ENCODE data around the gene SYDE2. TPM values are rescaled to one million over a fixed set of nuclear protein-coding genes. Genes with fewer than 3 reads are reported as not detected.
"Not testable (repeated sequence)": the region's sequence is repeated elsewhere in the genome, so short reads cannot be mapped to it uniquely, and the experiment has no call there.

SYDE2 gene
- total RNA-seq: 100 to 1,000 TPM in 2 of 4 donors, 10 to 100 TPM in 2; 75.5 to 119 (median 99.3) TPM

DNA sequence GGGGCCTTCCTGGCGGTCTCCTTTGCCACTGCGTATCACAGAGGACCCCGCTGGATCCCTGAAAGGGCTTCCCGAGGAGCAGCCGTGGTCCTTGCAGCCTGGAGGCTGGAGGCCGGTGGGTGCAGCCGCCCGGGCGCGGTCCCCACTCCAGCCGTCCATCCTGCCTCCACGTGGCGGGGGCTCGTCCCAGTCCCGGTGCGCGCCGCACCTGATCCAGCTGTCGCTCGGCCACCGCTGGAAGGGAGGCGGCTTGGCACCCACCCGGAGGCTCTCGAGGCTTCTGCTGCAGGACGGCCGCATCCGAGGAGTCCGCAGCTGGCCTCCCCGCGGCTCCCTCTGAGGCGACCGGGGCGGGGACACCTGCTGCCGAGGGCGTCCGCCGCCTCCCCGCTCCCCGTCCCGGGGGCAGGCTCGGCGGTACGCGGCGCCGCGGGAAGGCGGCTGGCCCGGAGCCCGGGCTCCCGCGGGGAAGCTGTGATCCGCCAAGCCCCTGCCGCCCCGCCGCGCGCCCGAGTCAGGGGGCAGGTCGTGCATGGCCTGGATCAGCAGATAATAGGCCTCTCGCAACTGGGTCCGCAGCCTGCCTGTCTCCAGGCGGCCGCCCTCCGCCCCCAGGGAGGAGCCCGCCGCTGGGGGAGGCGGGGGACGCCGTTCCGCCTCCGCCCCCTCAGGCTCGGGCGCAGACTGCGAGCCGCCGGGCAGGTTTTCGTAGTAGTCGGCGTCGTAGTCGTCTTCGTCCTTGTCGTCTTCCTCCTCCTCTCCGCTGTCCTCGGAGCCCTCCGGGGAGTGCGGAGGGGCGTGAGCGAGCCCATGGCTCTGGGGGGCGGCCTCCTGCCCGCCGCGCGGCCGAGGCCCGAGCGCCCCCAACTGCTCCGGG lies at the start of gene SYDE2:
Gene SYDE2 (minus strand): TSS at position 554 of the 877 bp plus-strand sequence. CDS start 20 bp downstream, at position 534.
- no peak for DNase-seq (ENCODE audit: extremely low spot score)
- Histone ChIP-seq H3K27ac (replicated peaks in 1 of 4) (peak within 1 kb of the TSS; percentile 97 to 99 (median 98)), H3K36me3 (no peaks in the 10 kb centered on the region), H3K4me1 (peaks cover 11 to 36% (median 29%) of the 10 kb centered on the region in 4 donors), H3K9me3 (no peaks in the 10 kb centered on the region), H3K4me3 (peak within 1 kb of the TSS; percentile 92 to 97 (median 96)), H3K27me3 (no peaks in the 10 kb centered on the region)
- WGBS: 2% methylated on average over 21 of the region's 99 CpGs
- TF ChIP-seq, protein P1, sequence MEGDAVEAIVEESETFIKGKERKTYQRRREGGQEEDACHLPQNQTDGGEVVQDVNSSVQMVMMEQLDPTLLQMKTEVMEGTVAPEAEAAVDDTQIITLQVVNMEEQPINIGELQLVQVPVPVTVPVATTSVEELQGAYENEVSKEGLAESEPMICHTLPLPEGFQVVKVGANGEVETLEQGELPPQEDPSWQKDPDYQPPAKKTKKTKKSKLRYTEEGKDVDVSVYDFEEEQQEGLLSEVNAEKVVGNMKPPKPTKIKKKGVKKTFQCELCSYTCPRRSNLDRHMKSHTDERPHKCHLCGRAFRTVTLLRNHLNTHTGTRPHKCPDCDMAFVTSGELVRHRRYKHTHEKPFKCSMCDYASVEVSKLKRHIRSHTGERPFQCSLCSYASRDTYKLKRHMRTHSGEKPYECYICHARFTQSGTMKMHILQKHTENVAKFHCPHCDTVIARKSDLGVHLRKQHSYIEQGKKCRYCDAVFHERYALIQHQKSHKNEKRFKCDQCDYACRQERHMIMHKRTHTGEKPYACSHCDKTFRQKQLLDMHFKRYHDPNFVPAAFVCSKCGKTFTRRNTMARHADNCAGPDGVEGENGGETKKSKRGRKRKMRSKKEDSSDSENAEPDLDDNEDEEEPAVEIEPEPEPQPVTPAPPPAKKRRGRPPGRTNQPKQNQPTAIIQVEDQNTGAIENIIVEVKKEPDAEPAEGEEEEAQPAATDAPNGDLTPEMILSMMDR (IDR thresholded peaks at IDR 0.05): no peak
- TF ChIP-seq POLR2A (IDR thresholded peaks at IDR 0.05; ENCODE audit: low read depth) (peak; percentile 77), POLR2AphosphoS5 (IDR thresholded peaks at IDR 0.05) (peak; percentile 80 to 95), EP300 (IDR thresholded peaks at IDR 0.05) (no peak)
- intact Hi-C loops (cut with DNase I): no loop called here

DNA sequence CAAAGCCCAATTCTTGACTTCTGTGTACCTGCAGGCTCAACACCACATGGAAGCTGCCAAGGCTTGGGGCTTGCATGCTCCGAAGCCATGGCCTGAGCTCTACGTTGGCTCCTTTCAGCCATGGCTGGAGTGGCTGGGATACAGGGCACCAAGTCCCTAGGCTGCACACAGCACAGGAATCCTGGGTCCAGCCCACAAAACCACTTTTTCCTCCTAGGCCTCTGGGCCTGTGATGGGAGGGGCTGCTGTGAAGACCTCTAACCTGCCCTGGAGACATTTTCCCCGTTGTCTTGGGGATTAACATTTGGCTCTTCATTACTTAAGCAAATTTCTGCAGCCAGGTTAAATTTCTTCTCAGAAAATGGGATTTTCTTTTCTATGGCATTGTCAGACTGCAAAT lies 48.2 kb upstream of the SYDE2 start:
- WGBS: 75% methylated on average over 3 of the region's 3 CpGs
- intact Hi-C loops (cut with DNase I): not testable (repeated sequence)

DNA sequence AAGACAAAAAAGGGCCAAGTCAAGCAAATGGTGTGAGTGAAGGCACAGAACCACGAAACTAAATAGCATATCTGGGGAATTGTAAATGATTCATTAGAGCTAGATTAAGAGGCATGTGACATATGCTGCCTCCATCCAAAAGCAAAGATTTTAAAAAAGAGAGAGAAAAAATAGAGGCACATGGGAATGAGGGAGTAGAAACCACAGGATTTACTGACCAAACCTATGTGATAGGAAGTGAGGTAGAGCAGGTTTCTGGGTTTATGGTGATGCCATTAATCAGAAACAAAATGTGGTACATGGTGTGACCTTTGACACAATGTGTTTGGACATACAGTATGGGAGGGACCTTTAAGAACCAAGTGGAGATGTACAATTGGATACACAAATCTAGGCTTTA lies 45.1 kb upstream of the SYDE2 start:
- no peak overlapping the region for H3K4me3 ChIP-seq
- intact Hi-C loops (cut with DNase I): no loop called here
- H3K27ac ChIP-seq (replicated peaks in 1 of 4): no peak overlapping the region

More for the DNA sequence above, 48.2 kb upstream of the SYDE2 start:
- not testable (repeated sequence) for H3K9me3 ChIP-seq; H3K27me3 ChIP-seq; DNase-seq (ENCODE audit: extremely low spot score); H3K4me3 ChIP-seq; H3K27ac ChIP-seq (replicated peaks in 1 of 4)
- Histone ChIP-seq H3K36me3 (peaks cover 0 to 22% (median 10%) of the 10 kb centered on the region in 4 donors), H3K4me1 (peaks cover 22 to 45% (median 37%) of the 10 kb centered on the region in 4 donors)

GRCh38 chr1:85245456-85245855 lies 44.6 kb upstream of the SYDE2 start:
- H3K27me3 ChIP-seq: no peaks in the 10 kb centered on the region
- intact Hi-C loops (cut with DNase I): no loop called here
- WGBS: 60% methylated on average over 1 of the region's 1 CpG
- DNase-seq (ENCODE audit: extremely low spot score): no peak
- peaks cover 11 to 42% (median 40%) of the 10 kb centered on the region in 4 donors for H3K4me1 ChIP-seq
- H3K4me3 ChIP-seq: no peak overlapping the region
- H3K27ac ChIP-seq (replicated peaks in 1 of 4): no peak overlapping the region
- H3K9me3 ChIP-seq: no peaks in the 10 kb centered on the region
- TF ChIP-seq, protein P1 (IDR thresholded peaks at IDR 0.05): no peak
- no peak for TF ChIP-seq EP300 (IDR thresholded peaks at IDR 0.05)
- no peak for TF ChIP-seq POLR2AphosphoS5 (IDR thresholded peaks at IDR 0.05)
- no peak for TF ChIP-seq POLR2A (IDR thresholded peaks at IDR 0.05; ENCODE audit: low read depth)
- peaks cover 0 to 1% (median 0%) of the 10 kb centered on the region in 4 donors for H3K36me3 ChIP-seq

More for the DNA sequence above, 45.1 kb upstream of the SYDE2 start:
- peaks cover 0 to 6% (median 0%) of the 10 kb centered on the region in 4 donors for H3K36me3 ChIP-seq
- TF ChIP-seq, protein P1 (IDR thresholded peaks at IDR 0.05): no peak
- TF ChIP-seq POLR2AphosphoS5 (IDR thresholded peaks at IDR 0.05) (no peak), POLR2A (IDR thresholded peaks at IDR 0.05; ENCODE audit: low read depth) (no peak), EP300 (IDR thresholded peaks at IDR 0.05) (no peak)
- H3K27me3 ChIP-seq: no peaks in the 10 kb centered on the region
- peaks cover 11 to 37% (median 35%) of the 10 kb centered on the region in 4 donors for H3K4me1 ChIP-seq
- WGBS: 87% methylated on average over 1 of the region's 1 CpG
- no peak for DNase-seq (ENCODE audit: extremely low spot score)
- no peaks in the 10 kb centered on the region for H3K9me3 ChIP-seq

GRCh38 chr1:85244271-85245061 lies 43.6 kb upstream of the SYDE2 start:
- Histone ChIP-seq H3K9me3 (no peaks in the 10 kb centered on the region), H3K36me3 (no peaks in the 10 kb centered on the region), H3K27me3 (no peaks in the 10 kb centered on the region), H3K4me1 (peaks cover 11 to 52% (median 49%) of the 10 kb centered on the region in 4 donors), H3K4me3 (no peak overlapping the region), H3K27ac (replicated peaks in 1 of 4) (peak overlapping the region; percentile 34 to 58 (median 52))
- TF ChIP-seq POLR2A (IDR thresholded peaks at IDR 0.05; ENCODE audit: low read depth): no peak
- TF ChIP-seq, protein P1 (IDR thresholded peaks at IDR 0.05): no peak
- TF ChIP-seq POLR2AphosphoS5 (IDR thresholded peaks at IDR 0.05): no peak
- no peak for TF ChIP-seq EP300 (IDR thresholded peaks at IDR 0.05)
- DNase-seq (ENCODE audit: extremely low spot score): no peak
- WGBS: 26% methylated on average over 4 of the region's 4 CpGs
- intact Hi-C loops (cut with DNase I): no loop called here
